GM12873 (cell line): ENCODE data around the gene AGAP1.

Experiments
- TF ChIP-seq, protein P1 (sequence below): IDR thresholded peaks from 2 replicates; pipeline ENCODE4 v1.5.1; 2012; ENCODE audit warnings: low read depth, mild to moderate bottlenecking, moderate library complexity, low read length, control low read depth; ENCODE audit not compliant: insufficient read depth; ENCODE audit errors: missing control alignments

Gene AGAP1

DNA sequence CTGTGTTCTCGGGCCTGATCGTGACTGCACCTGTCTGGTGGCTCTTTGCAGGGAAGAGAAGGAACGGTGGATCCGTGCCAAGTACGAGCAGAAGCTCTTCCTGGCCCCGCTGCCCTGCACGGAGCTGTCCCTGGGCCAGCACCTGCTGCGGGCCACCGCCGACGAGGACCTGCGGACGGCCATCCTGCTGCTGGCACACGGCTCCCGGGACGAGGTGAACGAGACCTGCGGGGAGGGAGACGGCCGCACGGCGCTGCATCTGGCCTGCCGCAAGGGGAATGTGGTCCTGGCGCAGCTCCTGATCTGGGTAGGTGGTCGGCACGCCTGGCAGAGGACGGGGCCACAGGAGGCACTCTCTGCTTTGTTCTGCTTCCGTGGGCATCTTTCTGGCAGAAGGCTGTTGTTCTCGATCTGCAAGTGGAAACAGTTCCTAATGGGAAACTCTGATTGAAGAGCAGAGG lies 626.3 kb downstream of the AGAP1 start:
- TF ChIP-seq, protein P1, sequence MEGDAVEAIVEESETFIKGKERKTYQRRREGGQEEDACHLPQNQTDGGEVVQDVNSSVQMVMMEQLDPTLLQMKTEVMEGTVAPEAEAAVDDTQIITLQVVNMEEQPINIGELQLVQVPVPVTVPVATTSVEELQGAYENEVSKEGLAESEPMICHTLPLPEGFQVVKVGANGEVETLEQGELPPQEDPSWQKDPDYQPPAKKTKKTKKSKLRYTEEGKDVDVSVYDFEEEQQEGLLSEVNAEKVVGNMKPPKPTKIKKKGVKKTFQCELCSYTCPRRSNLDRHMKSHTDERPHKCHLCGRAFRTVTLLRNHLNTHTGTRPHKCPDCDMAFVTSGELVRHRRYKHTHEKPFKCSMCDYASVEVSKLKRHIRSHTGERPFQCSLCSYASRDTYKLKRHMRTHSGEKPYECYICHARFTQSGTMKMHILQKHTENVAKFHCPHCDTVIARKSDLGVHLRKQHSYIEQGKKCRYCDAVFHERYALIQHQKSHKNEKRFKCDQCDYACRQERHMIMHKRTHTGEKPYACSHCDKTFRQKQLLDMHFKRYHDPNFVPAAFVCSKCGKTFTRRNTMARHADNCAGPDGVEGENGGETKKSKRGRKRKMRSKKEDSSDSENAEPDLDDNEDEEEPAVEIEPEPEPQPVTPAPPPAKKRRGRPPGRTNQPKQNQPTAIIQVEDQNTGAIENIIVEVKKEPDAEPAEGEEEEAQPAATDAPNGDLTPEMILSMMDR, result no peak

DNA sequence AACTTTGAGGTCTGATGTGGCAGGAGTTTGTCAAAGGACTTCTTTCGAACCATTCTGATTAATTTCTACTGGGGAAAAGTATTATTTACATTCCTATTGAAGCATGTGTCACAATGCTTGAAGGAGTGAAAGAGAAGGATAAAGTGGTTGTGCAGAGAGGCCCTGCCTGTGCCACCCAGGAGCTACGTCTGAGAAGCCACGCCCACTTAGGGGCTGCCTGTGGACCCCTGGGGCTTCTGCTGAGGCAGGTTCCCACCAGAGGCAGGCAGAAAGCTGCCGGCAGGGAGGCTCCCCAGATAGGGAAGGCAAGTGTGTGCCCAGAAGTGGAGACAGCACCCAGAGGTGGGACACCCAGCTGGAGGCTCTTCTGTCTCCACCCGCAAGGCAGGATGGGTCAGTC lies 627.0 kb downstream of the AGAP1 start:
- TF ChIP-seq, protein P1, result no peak

DNA sequence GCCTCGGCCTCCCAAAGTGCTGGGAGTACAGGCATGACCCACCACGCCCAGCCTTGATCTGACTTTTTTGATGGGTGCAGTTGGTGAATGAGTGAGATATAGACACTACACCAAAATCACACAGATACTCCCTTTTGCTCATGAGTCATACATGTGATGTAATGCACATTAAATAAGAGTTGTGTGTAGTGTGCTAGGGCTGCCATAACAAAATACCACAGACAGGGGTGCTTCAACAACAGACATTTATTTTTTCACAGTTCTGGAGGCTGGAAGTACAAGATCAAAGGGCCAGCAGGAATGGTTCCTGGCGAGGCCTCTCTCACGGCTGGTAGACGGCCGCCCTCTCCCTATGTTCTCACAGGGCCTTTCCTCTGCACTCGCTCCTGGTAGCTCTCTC lies 627.7 kb downstream of the AGAP1 start:
- TF ChIP-seq, protein P1, result no peak

DNA sequence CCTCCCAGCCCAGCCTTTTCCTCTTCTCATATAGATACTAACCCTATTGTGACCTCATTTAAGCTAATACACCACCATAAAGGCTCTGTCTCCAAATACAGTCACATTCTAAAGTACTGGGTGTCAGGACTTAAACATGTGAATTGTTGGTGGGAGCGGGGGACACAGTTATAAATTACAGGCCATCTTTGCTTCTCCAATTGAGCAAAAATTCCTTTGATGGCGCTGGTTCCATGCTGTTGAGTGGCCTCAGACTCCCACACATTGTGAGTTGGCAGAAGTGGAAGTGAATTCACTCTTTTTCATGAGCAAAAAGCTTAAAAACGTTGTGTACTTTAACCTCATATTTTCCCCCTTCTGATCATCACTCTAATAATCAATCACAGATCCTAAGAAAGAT lies 628.4 kb downstream of the AGAP1 start:
- TF ChIP-seq, protein P1, result no peak

DNA sequence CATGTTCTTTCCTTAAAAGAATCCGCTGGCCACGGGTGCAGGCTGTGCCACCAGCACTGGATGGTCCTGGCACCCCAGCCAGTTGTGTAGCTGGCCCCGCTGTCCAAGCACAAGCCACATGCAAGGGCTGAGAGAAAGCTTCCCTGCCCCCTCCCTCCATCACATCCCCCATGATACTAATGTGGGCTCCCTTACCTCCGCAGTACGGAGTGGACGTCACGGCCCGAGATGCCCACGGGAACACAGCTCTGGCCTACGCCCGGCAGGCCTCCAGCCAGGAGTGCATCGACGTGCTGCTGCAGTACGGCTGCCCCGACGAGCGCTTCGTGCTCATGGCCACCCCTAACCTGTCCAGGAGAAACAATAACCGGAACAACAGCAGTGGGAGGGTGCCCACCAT lies 629.9 kb downstream of the AGAP1 start:
- TF ChIP-seq, protein P1, result no peak

DNA sequence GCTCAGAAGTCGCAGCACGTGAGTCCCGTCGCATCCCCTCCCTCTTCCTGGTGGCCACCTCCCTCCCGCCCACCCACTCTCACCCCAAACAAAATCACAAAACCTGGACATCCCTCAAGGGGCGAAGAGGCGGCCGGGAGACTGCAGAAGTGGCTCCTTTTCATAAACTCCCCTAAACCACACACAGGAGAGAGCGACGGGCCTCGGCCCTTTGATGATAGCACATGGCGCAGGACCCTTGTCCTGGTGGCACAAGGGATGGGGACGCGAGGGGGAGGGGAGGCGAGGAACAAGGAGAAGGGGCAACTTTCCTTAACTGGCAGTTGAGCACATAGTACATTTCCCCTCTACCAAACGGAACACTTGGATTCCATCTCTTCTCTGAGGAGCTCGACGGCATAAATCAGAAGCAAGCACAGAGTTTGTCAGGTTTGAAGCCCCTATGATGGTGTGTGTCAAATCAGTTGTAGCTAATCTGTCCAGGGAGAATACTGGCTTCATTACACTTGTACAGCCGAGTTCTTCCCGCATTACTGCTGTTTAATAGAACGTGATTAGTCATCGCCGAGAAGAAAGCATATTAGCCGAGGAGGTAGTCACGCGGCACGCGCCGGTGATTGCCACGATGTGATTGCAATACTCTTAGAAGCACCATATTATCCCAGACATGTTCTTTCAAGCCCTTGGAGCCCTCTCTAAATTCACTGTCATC lies 630.5 kb downstream of the AGAP1 start:
- TF ChIP-seq, protein P1, result no peak

DNA sequence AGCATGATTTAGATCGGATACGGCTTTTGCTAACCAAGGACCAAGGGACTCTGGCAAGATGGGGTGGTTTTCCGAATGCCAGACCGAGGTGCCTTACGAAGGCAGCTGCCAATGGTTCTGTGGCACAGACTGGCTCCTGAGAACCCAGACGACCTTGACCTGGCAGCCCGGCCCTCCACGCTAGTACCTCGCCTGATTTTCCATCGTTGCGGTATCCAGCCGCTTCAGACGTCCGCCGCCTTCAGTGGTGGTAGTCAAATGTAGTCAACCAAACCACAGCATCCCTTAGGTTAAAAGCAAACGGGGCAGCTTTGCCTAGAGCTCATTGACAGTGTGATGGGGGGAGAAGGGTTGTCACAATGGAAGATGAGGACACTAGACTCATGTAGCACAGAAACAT lies 631.7 kb downstream of the AGAP1 start:
- TF ChIP-seq, protein P1, result no peak
